ENCODE data around the gene PHB1.
"Not testable (repeated sequence)": the region's sequence is repeated elsewhere in the genome, so short reads cannot be mapped to it uniquely, and the experiment has no call there.

Gene PHB1

GRCh38 chr17:49406421-49407061 lies 8.1 kb downstream of the PHB1 start:
- DNase-seq (ENCODE audit: low read depth, low spot score): no peak

GRCh38 chr17:49404906-49405305 lies 9.8 kb downstream of the PHB1 start:
- DNase-seq (ENCODE audit: low read depth, low spot score): no peak

- no peak for DNase-seq (ENCODE audit: low read depth, low spot score)
Measured at GRCh38 chr17:49404361-49404760, 10.3 kb downstream of the PHB1 start.

- DNase-seq (ENCODE audit: low read depth, low spot score): no peak
Measured at GRCh38 chr17:49403514-49404289, 11.0 kb downstream of the PHB1 start.

- no peak for DNase-seq (ENCODE audit: low read depth, low spot score)
Measured at GRCh38 chr17:49402706-49403105, 12.0 kb downstream of the PHB1 start.

GRCh38 chr17:49401971-49402611 lies 12.6 kb downstream of the PHB1 start:
- no peak for DNase-seq (ENCODE audit: low read depth, low spot score)

GRCh38 chr17:49399995-49400394 lies 14.7 kb downstream of the PHB1 start:
- no peak for DNase-seq (ENCODE audit: low read depth, low spot score)

GRCh38 chr17:49397586-49397985 lies 17.1 kb downstream of the PHB1 start:
- DNase-seq (ENCODE audit: low read depth, low spot score): no peak

GRCh38 chr17:49393491-49394255 lies 21.0 kb downstream of the PHB1 start:
- no peak for DNase-seq (ENCODE audit: low read depth, low spot score)

GRCh38 chr17:49390548-49391324 lies 23.9 kb downstream of the PHB1 start:
- DNase-seq (ENCODE audit: low read depth, low spot score): no peak

- not testable (repeated sequence) for DNase-seq (ENCODE audit: low read depth, low spot score)
Measured at GRCh38 chr17:49389514-49390347, 25.0 kb downstream of the PHB1 start.

- no peak for DNase-seq (ENCODE audit: low read depth, low spot score)
Measured at GRCh38 chr17:49388692-49389513, 25.8 kb downstream of the PHB1 start.

- DNase-seq (ENCODE audit: low read depth, low spot score): no peak
Measured at GRCh38 chr17:49388290-49388640, 26.4 kb downstream of the PHB1 start.

GRCh38 chr17:49387498-49388289 lies 27.0 kb downstream of the PHB1 start:
- DNase-seq (ENCODE audit: low read depth, low spot score): no peak

GRCh38 chr17:49386373-49386772 lies 28.3 kb downstream of the PHB1 start:
- no peak for DNase-seq (ENCODE audit: low read depth, low spot score)

- no peak for DNase-seq (ENCODE audit: low read depth, low spot score)
Measured at GRCh38 chr17:49384951-49385350, 29.7 kb downstream of the PHB1 start.

GRCh38 chr17:49383060-49383459 lies 31.6 kb downstream of the PHB1 start:
- DNase-seq (ENCODE audit: low read depth, low spot score): no peak

GRCh38 chr17:49382556-49382955 lies 32.1 kb downstream of the PHB1 start:
- DNase-seq (ENCODE audit: low read depth, low spot score): no peak

GRCh38 chr17:49381793-49382192 lies 32.9 kb downstream of the PHB1 start:
- no peak for DNase-seq (ENCODE audit: low read depth, low spot score)
